T-helper 9 cell (primary cell): ENCODE data around the gene SCEL.
"Not testable (repeated sequence)": the region's sequence is repeated elsewhere in the genome, so short reads cannot be mapped to it uniquely, and the experiment has no call there.

Experiments used
- DNase-seq: peaks from one replicate; pipeline ENCODE4 v3.0.0-alpha.2; 2020
- total RNA-seq, 2 donors: gene quantifications; one replicate each; lab custom pipeline; 2026; lab: John Stamatoyannopoulos, UW

The SCEL gene, protein sequence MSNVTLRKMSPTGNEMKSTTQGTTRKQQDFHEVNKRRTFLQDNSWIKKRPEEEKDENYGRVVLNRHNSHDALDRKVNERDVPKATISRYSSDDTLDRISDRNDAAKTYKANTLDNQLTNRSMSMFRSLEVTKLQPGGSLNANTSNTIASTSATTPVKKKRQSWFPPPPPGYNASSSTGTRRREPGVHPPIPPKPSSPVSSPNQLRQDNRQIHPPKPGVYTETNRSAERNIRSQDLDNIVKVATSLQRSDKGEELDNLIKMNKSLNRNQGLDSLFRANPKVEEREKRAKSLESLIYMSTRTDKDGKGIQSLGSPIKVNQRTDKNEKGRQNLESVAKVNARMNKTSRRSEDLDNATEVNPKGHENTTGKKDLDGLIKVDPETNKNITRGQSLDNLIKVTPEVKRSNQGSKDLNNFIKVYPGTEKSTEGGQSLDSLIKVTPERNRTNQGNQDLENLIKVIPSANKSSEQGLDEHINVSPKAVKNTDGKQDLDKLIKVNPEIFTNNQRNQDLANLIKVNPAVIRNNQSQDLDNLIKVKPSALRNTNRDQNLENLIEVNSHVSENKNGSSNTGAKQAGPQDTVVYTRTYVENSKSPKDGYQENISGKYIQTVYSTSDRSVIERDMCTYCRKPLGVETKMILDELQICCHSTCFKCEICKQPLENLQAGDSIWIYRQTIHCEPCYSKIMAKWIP
- total RNA-seq: 0 to 0.24 reads per million in 2 donors

DNA sequence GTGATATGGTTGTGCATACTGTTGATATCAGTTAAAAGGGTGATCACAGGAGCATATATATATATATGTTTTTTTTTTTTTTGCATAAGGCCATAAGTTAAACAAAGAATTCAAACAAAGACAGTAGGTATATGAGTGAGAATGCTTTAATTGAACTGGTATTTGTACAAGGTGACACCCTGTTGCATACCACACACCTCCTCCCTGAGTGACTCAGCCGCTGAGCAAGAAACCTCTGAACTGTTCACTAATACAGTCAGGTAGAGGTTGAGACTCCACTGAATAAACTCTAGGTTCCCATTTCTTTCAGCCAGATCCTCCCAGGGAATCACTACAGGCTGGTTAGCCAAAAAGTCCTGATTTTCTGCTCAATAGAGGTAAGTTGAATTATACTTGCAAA lies at the start of gene SCEL:
SCEL (plus strand) TSS at position 259 of the 400 bp plus-strand sequence. CDS start 20,170 bp downstream, outside the sequence.
- DNase-seq: no peak

DNA sequence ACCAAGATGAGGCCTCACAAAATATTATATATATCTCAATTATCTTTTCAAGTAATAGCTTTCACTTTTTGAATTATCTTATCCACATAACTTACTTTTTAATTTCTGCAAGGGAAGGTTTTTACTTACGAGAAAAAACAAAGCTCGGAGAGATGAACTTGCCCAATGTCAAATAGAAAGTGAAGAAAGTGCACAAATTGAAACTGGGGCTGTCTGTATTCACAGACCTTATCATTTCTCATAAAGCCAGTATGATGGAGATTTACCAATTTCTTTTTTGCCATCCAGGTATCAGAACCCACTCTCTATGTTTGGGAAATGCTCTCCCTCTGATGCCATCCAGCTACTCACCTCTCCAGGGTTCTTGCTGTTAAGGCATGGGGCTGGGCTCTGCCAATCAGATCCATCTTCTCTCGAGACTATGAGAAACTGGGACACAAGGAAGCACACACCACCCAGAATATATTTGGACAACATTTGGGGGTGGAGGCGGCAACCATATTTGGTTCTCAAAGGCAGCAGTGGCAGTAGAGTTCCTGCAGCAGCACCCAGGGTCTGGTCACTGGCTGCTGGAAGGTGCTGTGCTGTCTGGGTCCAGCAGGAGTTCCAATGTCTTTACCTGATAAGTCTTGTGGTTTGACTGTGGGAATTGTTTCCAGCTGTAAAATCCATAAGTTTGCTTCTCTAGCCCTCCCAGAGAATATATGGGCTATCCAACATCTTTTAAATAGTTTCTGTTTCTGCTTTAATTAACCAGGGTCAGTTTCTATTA lies 45.8 kb upstream of the SCEL start:
- DNase-seq: no peak

DNA sequence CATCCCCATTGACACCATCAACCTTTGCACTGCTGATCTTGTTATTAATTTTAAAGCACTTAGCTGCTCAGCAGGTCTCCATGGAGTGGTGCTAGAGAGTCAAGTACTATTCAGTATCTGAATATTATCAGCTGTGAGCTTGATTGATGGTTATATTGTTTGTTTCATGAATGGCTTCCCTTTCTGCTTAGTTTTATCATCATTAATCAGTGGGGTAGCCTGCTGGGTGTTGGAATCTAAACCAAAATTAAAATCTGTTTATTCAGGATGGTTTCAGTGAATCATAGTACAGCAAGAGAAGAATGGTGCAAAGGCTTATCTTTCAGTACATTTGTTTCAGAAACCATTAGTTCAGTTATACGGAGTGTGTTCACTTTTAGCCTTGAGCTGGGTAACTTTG lies 42.5 kb upstream of the SCEL start:
- DNase-seq: no peak

DNA sequence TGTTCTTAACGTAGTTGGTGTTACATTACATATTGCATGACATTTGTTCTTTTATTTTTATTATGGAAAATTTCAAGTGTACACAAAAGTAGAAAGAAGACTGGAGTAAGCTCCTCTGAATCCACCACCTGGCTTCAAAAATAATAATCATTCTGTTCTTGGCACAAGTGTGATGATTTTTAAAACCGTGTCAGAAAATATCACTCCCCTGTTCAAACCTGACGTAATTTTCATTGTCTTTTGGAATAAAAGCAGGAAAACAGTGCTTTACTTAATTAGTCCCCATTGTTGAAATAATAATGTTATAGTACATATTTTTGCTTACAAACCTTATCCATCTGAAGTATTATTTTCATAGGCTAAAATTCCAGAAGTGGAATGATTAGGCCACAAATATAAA lies 41.3 kb upstream of the SCEL start:
- DNase-seq: no peak

DNA sequence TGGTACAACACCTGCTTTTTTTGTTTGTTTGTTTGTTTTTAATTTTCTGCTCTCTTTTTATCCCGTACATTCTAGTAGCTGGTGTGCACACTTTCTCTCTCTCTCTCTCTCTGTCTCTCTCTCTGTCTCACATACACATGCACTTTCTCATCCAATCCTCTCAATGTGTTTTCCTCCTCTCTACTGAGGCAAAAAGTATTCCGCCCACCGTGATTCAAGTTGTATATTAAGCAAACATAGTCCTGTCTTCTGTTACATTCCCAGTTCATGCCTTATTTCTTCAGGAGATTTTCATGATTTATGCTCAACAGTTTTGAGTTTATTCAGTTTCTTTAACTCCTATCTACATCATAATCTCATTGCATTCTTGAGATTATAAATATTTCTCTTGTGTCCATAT lies 38.2 kb upstream of the SCEL start:
- no peak for DNase-seq

DNA sequence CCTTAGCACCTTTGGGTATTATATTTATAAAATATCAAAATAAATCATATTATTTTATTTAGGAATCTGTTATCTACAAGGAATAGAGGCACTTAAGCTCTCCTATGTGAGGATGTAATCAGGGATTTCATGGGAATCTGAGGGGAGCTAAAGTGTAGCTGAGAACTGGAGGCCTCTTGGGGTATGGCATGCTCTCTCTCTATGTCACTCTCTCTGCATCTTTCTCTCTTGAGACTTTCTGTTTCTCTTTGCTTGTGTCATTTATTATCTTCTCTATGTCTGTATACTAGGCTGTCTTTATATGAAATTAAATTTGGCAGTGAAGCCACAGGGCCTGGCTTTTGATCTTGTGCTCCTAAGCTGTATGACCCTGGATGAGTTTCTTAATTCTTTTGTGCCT lies 37.7 kb upstream of the SCEL start:
- DNase-seq: no peak

DNA sequence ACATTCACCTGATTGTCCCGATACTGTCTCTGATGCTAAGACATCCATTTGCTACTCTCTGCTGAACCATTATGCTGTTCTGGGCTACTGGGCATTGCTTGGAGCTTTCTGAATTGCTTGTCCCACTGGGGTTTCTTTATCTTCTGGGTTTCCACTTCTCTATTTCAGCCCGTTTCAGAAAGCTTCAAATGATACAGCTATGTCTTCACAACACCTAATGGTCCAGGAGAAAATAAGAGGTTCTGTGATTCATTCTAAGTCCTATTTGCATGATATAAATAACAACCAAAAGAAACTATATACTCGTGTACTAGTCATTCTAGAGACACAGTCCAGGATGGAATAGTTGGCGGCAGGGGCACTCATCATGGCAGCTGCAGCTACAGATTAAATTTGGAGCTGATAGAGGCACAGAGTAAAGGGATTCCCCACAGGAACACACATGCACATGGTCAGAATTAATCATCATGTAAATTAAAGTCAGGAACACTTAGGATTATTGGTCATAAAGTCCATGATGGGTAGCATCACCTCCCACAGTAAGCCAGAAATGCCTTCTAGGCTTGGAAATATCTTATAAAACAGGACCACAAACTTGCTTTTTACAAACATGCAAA lies 33.3 kb upstream of the SCEL start:
- DNase-seq: no peak

DNA sequence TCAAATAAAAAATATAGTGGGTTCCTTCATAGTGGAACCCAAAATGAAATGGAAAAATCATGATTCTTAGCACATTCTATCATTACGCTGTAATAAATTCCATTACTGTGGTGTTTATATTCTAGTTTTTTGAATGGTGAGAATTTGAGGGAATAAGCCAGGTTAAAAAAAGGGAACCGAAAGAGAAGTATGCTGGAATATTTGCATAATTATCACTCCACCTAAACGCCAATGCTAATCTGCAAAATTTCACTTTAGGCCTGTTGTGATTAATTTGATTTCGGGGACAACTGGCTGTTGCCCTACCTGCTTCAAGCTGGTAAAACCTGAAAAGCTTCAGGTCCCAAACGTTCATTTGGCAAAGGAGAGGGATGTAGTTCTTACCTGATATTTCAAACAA lies 32.1 kb upstream of the SCEL start:
- no peak for DNase-seq

DNA sequence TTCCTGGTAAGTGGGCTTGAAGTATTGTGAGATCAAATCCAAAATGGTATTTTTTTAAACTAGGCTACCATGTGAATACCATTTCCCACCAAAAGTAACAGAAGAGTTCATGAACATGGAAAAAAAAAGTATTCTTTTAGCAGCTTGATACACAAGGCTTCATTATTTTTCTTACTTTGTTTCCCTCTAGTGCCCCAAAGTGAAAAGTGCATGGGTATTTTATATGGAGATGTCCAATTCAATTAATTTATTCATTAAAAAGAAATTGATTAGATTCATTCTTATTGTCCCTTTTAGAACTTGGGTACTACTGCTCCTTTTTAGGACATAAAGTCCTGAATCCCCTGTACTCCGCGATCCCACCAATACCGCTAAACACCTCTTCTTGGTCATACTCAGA lies 28.6 kb upstream of the SCEL start:
- DNase-seq: no peak

DNA sequence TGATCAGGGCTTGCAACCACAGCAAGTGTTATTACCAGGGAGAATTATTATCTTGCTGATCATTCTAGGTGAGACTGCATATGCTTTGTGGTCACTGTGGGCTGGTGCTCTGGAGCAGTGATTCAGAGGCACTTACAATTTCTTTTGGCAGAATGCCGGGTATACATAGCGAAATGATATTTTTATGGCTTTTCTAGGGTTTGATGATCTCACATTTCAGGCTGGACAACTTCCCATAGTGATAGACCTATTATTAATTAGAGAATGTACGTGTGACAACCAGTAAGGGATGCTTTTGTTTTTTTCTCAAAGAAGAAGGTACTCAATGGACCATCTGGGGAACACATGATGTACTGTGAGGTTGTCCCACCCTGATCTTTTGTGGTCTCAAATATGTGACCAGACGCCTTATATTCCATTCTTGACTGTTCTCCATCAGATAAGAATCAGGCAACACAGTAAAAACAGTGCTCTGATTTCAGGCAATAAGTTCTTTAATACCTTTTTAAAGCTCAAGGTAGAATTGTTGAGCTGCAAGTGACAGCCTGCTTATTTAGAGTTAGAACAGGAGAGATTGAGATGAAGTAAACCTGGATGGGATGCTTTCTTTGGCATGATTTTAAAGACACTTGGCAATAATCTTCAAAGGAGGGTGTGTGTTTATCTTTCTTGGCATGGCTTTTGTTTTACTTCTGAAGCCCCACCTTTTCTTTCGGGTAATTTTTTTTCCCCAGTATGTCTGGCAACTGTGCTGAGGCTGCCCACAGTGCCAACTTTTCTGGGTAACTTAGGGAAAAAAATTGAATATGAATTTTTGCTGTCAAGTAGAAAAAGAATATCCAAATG lies 27.4 kb upstream of the SCEL start:
- DNase-seq: no peak

DNA sequence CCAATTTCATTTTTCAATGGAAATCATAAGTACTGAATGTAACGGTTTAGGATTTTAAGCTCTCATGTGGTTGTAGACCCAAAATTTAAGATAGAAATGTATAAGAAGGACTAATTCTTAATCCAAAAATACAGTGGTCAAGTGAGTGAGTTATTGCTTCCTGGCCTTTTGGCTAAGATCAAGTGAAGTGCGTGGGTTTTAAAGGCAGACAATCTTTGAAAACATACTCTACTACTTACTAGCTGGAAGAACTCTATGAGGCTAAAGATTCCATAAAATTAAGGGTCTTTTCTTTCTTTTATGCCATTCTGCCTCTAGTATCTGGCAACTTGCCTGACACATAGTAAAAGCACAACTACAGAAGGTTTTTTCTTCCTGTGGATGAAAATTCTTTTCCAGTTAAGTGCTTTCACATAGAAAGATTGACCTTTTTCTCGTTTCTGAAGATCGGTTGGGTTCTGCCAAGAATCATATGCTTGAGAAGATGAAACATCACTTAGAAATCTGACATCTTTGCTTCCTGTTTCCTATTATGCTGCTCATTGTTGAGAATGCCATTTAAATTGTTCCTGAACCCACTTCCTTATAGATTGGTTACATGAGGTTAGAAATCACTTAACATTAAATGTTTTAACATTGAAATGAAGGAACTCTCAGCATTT lies 26.4 kb upstream of the SCEL start:
- DNase-seq: no peak

DNA sequence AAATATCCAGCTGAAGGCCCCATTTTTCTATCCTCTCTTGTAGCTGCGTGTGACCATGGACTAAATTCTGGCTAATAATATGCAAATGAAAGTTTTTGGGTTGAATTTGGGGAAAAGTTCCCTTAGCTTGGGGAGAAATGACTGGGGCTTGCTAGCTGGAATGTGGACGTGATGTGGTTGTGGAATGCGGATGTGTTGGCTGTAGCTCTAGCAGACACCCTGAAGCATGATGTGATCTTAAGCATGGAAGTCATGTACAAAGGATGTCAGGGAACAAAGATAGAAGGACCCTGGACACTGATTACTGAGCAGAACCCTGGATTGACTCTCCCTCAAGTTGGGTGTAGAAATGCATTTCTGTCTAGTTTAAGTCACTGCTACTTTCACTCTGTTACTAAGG lies 25.4 kb upstream of the SCEL start:
- no peak for DNase-seq

DNA sequence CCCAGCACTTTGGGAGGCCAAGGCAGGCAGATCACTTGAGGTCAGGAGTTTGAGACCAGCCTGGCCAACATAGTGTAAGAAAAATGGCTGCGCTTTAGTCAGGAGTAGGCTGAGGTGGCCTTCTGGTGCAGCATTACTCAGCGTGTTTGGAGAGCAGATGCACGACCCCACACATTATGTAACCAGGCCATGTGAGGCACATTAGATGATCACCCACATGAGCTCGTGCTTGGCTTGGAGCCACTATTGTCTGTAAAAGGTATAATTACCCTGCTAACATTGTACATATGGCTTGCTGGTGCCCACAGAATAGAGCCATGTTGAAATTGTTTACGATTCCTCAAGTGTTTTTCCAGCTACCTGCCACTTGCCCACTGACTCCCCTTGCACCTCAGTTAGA lies 24.0 kb upstream of the SCEL start:
- DNase-seq: no peak

DNA sequence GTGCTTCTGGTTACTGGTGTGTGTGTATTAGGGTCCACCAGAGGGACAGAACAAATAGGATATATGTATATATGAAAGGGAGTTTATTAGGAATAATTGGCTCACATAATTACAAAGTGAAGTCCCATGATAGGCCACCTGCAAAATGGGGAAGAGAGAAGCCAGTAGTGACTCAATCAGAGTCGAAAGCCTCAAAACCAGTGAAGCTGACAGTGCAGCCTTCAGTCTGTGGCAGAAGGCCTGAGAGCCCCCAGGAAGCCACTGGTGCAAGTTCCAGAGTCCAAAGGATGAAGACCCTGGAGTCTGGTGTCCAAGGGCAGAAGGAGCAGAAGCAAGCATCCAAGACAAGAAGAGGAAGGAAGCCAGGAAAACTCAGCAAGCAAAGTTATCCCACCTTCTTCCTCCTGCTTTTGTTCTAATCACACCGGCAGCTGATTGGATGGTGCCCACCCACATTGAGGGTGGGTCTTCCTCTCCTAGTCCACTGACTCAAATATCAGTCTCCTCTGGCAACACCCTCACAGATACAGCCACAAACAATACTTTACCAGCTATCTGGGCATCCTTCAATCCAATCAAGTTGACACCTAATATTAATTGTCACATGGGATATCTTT lies 21.7 kb upstream of the SCEL start:
- DNase-seq: no peak

DNA sequence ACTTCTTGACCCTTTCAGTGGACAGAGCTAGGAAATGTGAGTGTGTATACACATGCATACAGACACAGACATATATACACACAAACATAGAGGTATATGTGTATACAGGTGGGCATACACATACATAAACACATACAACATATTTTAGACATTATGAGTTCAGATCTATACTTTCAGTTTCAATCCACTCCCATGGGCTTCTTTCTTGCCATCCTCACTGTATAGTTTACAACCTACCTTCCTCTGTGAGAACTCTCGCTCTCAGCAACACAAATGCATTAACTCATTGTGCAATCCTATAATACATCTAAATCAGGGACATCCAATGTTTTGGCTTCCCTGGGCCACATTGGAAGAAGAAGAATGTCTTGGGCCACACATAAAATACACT lies 21.2 kb upstream of the SCEL start:
- DNase-seq: no peak

DNA sequence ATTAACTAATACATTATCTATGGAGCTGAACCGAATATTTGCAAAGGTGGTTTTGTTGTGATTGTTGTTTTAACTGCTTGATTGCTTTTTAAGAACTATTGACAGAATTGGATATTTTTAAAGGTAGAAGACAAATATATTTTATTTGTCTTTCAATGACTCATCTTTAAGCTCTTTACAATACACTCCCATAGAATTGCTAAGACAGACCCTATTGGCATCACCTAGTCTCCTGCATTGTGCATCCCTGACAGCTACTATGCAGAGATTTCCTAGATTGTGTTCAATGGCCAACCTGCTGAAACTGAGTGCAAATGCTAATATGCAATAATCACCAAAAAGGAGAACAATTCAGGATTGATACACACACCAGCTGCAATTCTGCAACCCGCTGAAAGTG lies 19.7 kb upstream of the SCEL start:
- DNase-seq: no peak

DNA sequence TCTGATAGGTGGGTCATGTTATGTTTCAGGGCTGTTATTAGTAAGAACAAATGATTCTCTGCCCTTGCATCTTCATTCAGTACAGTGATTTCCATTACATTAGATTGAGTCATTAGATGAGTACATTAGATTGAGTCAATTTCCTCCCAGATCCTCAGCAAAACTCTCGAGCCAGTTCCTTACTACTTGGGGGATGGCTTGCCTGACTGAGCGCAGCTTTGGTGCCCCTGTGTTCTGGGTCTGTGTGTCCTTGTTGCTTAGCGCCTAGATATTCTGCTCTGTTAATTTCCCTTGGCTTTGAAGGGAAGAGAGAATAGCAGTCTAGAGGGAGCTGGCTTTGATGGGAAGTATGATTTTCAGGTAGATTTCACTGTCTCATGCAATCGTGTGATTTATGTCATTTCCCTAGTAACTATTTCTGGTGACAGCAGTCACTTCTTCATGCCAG lies 19.1 kb upstream of the SCEL start:
- no peak for DNase-seq

DNA sequence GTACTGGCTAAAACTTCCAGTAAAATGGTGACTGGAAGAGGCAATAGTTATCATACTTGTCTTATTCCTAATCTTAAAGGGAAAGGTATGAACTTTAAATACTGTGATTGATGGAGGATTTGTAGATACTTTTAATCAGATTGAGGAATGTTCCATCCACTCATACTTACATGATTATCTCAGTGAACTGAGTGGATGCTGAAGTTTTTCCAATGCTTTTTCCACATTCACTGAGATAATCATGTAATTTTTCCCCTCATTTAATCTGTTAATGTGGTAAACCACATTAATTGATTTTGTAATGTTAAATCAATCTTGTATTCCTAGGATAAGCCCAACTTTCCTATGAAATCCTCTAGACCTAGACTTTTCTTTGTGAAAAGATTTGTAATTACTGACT lies 17.2 kb upstream of the SCEL start:
- DNase-seq: no peak

DNA sequence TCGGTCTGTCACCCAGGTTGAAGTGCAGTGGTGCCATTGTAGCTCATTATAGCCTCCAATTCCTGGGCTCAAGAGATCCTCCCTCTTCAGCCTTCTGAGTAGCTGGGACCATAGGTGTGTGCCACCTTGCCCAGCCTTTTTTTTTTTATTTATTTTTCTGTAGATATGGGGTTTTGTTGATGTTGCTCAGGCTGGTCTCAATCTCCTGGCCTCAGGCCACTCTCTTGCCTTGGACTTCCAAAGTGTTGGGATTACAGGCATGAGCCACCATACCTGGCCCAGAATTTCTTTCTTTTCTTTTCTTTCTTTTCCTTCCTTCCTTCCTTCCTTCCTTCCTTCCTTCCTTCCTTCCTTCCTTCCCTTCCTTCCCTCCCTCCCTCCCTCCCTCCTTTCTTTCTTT lies 16.1 kb upstream of the SCEL start:
- not testable (repeated sequence) for DNase-seq

DNA sequence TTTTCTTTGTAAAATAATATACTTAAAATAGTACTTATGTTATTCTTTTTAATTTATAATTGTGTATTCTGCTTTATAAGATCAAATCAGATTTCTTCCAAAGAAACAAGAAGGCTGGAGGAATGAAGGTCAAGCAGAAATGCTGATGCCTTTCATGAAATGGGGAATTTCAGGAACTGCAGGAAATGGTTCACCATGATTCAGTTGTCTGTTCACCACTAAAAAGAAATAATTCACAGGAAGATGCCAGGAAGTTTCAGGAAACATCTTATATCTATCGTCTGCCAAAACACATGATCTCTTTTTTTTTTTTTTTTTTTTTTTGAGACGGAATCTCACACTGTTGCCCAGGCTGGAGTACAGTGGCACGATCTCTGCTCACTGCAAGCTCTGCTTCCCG lies 15.7 kb upstream of the SCEL start:
- no peak for DNase-seq

DNA sequence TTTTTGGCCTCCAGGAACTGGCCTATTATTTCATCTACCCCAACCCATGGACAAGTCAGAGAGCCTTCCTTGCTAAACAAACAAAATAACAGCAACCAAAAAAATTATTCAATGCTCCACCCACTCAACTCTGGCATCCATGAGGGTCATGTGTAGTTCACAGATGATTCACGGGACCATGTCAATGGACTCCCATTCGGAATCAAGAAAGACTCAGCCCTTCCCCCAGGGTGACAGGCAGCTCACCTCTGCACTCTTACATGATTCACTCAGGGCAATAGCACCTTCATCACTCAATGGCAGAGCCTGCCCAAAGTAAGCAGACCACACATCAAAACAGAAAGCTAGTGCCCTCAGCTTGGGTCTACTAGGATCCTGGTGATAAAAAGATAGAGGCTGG lies 14.3 kb upstream of the SCEL start:
- no peak for DNase-seq
